Measurements from ENCODE around the gene ZNF568.

ZNF568 gene

GRCh38 chr19:36915992-36916830 is at the start of gene ZNF568, which contains the start of gene ZNF829:
Gene ZNF568 (plus strand): TSS chr19:36916332. CDS start chr19:36922771, 6,439 bp downstream.
Gene ZNF829 (minus strand): TSS chr19:36916291. CDS start chr19:36915167, 1,124 bp downstream.
- H3K36me3 Mint-ChIP-seq (ENCODE audit: low read depth), result peaks cover 58% of the 10 kb centered on the region
- H3K27me3 Mint-ChIP-seq, result no peaks in the 10 kb centered on the region
- H3K9me3 Mint-ChIP-seq, result peaks cover 62% of the 10 kb centered on the region

GRCh38 chr19:36876993-36877938 is 38.9 kb upstream of the ZNF568 start:
- peaks cover 68% of the 10 kb centered on the region for H3K9me3 Mint-ChIP-seq
- intact Hi-C loops (cut with micrococcal nuclease), result no loop called here

More at GRCh38 chr19:36915992-36916830, at the start of gene ZNF568, which contains the start of gene ZNF829:
- intact Hi-C loops (cut with micrococcal nuclease), result loop anchor here (1.0 to 5.0 kb wide), 3 partner anchors 66 to 161 kb away; partner anchors contain the start of genes ZNF345, ZNF420 and ZNF790
- Mint-ChIP-seq H3K4me3 (peak within 1 kb of the TSS; percentile 84), H3K27ac (peak within 1 kb of the TSS; percentile 94), H3K4me1 (ENCODE audit: low read depth) (peaks cover 22% of the 10 kb centered on the region)

GRCh38 chr19:36891768-36892357 is 24.3 kb upstream of the ZNF568 start:
- Mint-ChIP-seq H3K27ac (no peak overlapping the region), H3K4me1 (ENCODE audit: low read depth) (no peaks in the 10 kb centered on the region), H3K4me3 (no peak overlapping the region), H3K9me3 (peaks cover 94% of the 10 kb centered on the region), H3K27me3 (no peaks in the 10 kb centered on the region), H3K36me3 (ENCODE audit: low read depth) (peaks cover 71% of the 10 kb centered on the region)
- intact Hi-C loops (cut with micrococcal nuclease), result no loop called here

More at GRCh38 chr19:36876993-36877938, 38.9 kb upstream of the ZNF568 start:
- Mint-ChIP-seq H3K4me1 (ENCODE audit: low read depth) (no peaks in the 10 kb centered on the region), H3K4me3 (no peak overlapping the region), H3K27me3 (no peaks in the 10 kb centered on the region), H3K36me3 (ENCODE audit: low read depth) (peaks cover 63% of the 10 kb centered on the region), H3K27ac (no peak overlapping the region)

- no peak overlapping the region for H3K27ac Mint-ChIP-seq
- no peaks in the 10 kb centered on the region for H3K27me3 Mint-ChIP-seq
- intact Hi-C loops (cut with micrococcal nuclease), result no loop called here
- H3K36me3 Mint-ChIP-seq (ENCODE audit: low read depth), result peaks cover 89% of the 10 kb centered on the region
- H3K4me1 Mint-ChIP-seq (ENCODE audit: low read depth), result no peaks in the 10 kb centered on the region
- H3K9me3 Mint-ChIP-seq, result peaks cover 92% of the 10 kb centered on the region
- no peak overlapping the region for H3K4me3 Mint-ChIP-seq
These were observed 21.2 kb upstream of the ZNF568 start for GRCh38 chr19:36894849-36895383.

- no peaks in the 10 kb centered on the region for H3K4me1 Mint-ChIP-seq (ENCODE audit: low read depth)
- intact Hi-C loops (cut with micrococcal nuclease), result no loop called here
- no peak overlapping the region for H3K4me3 Mint-ChIP-seq
- H3K9me3 Mint-ChIP-seq, result peaks cover 90% of the 10 kb centered on the region
- H3K27ac Mint-ChIP-seq, result no peak overlapping the region
- H3K36me3 Mint-ChIP-seq (ENCODE audit: low read depth), result peaks cover 94% of the 10 kb centered on the region
- H3K27me3 Mint-ChIP-seq, result no peaks in the 10 kb centered on the region
These were observed 17.7 kb upstream of the ZNF568 start for GRCh38 chr19:36898422-36898821.

GRCh38 chr19:36916991-36917390 is 859 bp downstream of the ZNF568 start:
- H3K4me1 Mint-ChIP-seq (ENCODE audit: low read depth), result peaks cover 22% of the 10 kb centered on the region
- H3K27me3 Mint-ChIP-seq, result no peaks in the 10 kb centered on the region
- H3K9me3 Mint-ChIP-seq, result peaks cover 62% of the 10 kb centered on the region
- H3K4me3 Mint-ChIP-seq, result peak overlapping the region; percentile 84
- intact Hi-C loops (cut with micrococcal nuclease), result loop anchor here (1.0 to 5.0 kb wide), 3 partner anchors 67 to 160 kb away; partner anchors contain the start of genes ZNF345, ZNF420 and ZNF790
- peaks cover 66% of the 10 kb centered on the region for H3K36me3 Mint-ChIP-seq (ENCODE audit: low read depth)
- peak overlapping the region; percentile 94 for H3K27ac Mint-ChIP-seq

- intact Hi-C loops (cut with micrococcal nuclease), result loop anchor here (5.0 kb wide), 2 partner anchors 81 to 159 kb away; partner anchors contain the start of genes ZNF420 and ZNF790
- Mint-ChIP-seq H3K4me1 (ENCODE audit: low read depth) (peaks cover 22% of the 10 kb centered on the region), H3K9me3 (peaks cover 68% of the 10 kb centered on the region), H3K27ac (no peak overlapping the region), H3K36me3 (ENCODE audit: low read depth) (peaks cover 72% of the 10 kb centered on the region), H3K4me3 (no peak overlapping the region), H3K27me3 (no peaks in the 10 kb centered on the region)
These were observed 2.0 kb downstream of the ZNF568 start for GRCh38 chr19:36918090-36918489.

GRCh38 chr19:36931684-36932083 is 15.6 kb downstream of the ZNF568 start:
- Mint-ChIP-seq H3K4me3 (no peak overlapping the region), H3K4me1 (ENCODE audit: low read depth) (no peaks in the 10 kb centered on the region), H3K9me3 (peaks cover 60% of the 10 kb centered on the region), H3K36me3 (ENCODE audit: low read depth) (peaks cover 58% of the 10 kb centered on the region), H3K27me3 (no peaks in the 10 kb centered on the region), H3K27ac (no peak overlapping the region)
- intact Hi-C loops (cut with micrococcal nuclease), result no loop called here

- Mint-ChIP-seq H3K4me3 (no peak overlapping the region), H3K27me3 (no peaks in the 10 kb centered on the region), H3K36me3 (ENCODE audit: low read depth) (peaks cover 81% of the 10 kb centered on the region), H3K9me3 (peaks cover 89% of the 10 kb centered on the region), H3K4me1 (ENCODE audit: low read depth) (no peaks in the 10 kb centered on the region), H3K27ac (no peak overlapping the region)
- intact Hi-C loops (cut with micrococcal nuclease), result no loop called here
These were observed 23.0 kb downstream of the ZNF568 start for GRCh38 chr19:36939153-36939552.

- Mint-ChIP-seq H3K27me3 (no peaks in the 10 kb centered on the region), H3K4me3 (no peak overlapping the region), H3K36me3 (ENCODE audit: low read depth) (peaks cover 47% of the 10 kb centered on the region), H3K4me1 (ENCODE audit: low read depth) (no peaks in the 10 kb centered on the region), H3K9me3 (peaks cover 62% of the 10 kb centered on the region), H3K27ac (no peak overlapping the region)
- intact Hi-C loops (cut with micrococcal nuclease), result no loop called here
These were observed 34.4 kb downstream of the ZNF568 start for GRCh38 chr19:36950335-36951119.

GRCh38 chr19:36962346-36962745 is 46.2 kb downstream of the ZNF568 start:
- Mint-ChIP-seq H3K27ac (no peak overlapping the region), H3K36me3 (ENCODE audit: low read depth) (no peaks in the 10 kb centered on the region), H3K4me1 (ENCODE audit: low read depth) (no peaks in the 10 kb centered on the region), H3K27me3 (no peaks in the 10 kb centered on the region), H3K4me3 (no peak overlapping the region), H3K9me3 (peaks cover 87% of the 10 kb centered on the region)
- intact Hi-C loops (cut with micrococcal nuclease), result no loop called here

- intact Hi-C loops (cut with micrococcal nuclease), result no loop called here
- Mint-ChIP-seq H3K4me1 (ENCODE audit: low read depth) (no peaks in the 10 kb centered on the region), H3K9me3 (peaks cover 81% of the 10 kb centered on the region), H3K27me3 (no peaks in the 10 kb centered on the region), H3K36me3 (ENCODE audit: low read depth) (no peaks in the 10 kb centered on the region), H3K27ac (no peak overlapping the region), H3K4me3 (no peak overlapping the region)
These were observed 47.1 kb downstream of the ZNF568 start for GRCh38 chr19:36963280-36963679.

All from dendritic cell treated with granulocyte-macrophage colony-stimulating factor and Interleukin-4, amounts not matched to agents 40 ng/mL and 50 ng/mL, for 4 days (primary cell).